NCI-H2227 (cell line): ENCODE results near the gene LSM6.

Source experiments
- DNase-seq: peaks from one replicate; lab custom pipeline; 2025; ENCODE audit not compliant: unreplicated experiment; lab: John Stamatoyannopoulos, UW

LSM6 gene

DNA sequence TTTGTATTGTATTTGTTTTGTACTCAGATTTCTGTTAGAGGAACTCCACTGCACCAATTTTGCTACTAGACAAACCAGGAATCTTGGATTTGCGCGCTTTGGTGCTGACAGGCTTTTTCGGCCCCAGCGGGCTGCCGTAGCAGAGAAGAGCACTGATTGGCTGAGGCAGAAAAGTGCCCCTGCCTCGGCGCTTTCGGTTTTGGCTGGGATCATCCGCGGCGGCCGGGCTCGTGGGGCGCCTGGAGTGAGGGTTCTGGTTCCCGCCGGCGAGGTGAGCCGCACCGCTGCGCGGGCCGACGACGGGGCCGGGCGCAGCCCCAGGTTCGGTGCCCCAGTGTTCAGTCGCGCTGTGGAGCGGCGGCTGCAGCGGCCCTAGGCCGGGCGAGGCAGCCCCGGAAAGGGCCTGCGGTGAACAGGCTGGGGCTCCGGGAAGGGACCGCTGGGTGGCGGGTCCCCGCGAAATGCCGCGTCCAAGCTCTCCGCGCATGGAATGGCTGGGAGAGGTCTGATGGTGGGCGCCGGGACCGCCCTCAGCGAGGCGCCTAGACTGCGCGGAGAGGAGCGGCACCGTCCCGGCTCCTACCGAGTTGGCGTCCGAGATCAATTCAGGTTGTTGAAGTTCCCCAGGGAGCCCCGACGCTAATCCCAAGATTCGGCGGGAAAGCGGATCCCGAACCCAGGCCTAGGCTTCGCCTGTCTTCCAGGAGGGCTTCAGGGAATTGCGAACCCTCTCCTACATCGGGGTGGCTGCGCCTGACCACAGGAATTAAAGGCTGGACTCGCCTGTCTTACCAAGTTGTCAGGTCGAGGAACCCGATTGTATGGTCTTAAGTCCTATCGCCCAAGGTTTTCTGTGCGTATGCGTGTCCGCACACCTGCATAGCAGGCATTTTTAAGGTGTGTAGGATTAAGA is at the start of gene LSM6:
TSS of gene LSM6 (plus strand) at position 178 of the 913 bp plus-strand sequence. CDS start 7,204 bp downstream, outside the sequence.
- DNase-seq, result peak; percentile 82

- DNase-seq, result no peak
Observed at GRCh38 chr4:146132445-146132844, 43.1 kb upstream of the LSM6 start.

DNA sequence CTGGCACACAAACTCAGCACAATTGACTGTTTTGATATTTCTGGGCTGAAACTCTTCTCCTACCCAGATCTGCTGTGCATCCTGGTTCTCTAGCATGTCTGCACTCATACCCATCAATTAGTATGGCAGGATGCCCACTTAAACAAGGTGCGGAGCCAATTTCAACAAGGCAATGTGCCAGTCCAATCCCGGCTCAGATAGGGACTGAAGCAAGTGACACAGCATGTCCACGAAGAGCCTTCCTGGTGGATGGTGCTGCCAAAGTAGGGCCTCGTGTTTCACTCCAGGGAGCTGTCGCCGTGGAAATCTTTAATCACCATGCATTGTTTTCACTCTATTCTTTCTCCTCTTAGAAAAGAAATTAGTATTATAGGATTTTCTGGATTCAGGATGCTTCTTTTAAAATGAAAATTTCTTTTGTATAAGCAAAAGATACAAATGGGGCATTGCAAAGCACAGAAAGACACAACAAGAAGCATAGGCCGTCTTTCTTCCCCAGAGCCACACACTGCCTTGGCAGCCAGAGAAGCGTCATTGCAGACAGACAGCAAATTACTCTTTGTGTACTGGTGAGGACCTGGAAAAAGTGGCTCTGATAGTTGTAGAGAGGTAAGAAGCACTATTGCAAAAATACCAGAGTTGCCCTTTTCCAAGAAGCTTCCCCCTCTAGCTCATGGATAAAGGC is 40.6 kb upstream of the LSM6 start:
- DNase-seq, result no peak

GRCh38 chr4:146135941-146136340 is 39.6 kb upstream of the LSM6 start:
- DNase-seq, result no peak

- DNase-seq, result no peak
Observed at GRCh38 chr4:146142768-146143167, 32.8 kb upstream of the LSM6 start.

- no peak for DNase-seq
Observed at GRCh38 chr4:146143888-146144287, 31.6 kb upstream of the LSM6 start.

- DNase-seq, result no peak
Observed at GRCh38 chr4:146146918-146147317, 28.6 kb upstream of the LSM6 start.

- no peak for DNase-seq
Observed at GRCh38 chr4:146148021-146148420, 27.5 kb upstream of the LSM6 start.

- no peak for DNase-seq
Observed at GRCh38 chr4:146154057-146154456, 21.5 kb upstream of the LSM6 start.

DNA sequence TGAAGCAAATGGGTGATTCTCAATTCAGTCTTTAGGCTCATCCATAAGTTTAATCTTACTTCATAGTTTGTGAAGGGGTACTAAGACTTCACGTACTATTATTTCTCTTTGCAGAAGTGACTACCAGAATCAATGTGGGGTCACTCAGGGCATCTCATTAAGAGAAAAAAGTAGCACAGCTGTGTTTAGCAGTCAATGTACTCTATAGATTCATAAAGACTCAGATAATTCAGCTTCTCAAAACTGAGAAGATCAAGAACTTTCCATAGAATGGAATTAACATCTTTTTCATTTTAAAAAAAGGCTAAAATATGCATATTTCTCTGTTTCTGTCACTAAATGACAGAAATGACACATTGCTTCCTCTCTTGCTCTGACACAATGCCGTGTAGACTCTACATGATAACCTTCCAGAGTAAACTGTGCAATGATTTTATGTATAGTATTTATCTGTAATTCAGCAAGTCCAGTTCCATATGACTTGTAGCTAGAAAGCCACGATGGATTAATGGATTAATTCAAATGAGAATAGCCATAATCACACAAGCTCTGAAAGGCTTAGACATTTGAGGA is 20.3 kb upstream of the LSM6 start:
- no peak for DNase-seq

DNA sequence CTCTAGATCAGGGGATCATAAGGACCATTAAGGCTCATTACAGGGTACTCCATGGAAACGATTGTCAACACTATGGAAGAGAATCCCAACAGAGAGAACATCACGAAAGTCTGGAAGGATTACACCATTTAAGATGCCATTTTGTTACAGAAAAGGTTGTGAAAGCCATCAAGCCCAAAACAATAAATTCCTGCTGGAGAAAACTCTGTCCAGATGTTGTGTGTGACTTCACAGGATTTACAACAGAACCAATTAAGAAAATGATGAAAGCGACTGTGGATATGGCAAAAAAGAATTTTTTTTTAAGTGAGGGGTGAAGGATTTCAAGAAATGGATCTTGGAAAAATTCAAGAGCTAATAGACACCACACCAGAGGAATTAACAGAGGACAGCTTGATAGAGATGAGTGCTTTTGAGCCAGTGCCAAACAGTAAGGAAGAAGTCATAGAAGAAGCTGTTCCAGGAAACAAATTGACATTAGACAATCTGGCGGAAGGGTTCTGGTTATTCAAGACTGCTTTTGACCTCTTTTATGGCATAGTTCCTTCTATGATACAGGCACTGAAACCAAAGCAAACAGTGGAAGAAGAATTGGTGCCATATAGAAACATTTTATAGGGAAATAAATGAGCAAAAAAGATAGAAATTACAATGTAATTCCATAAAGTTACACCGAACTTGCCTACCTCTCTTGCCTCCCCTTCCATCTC is 17.3 kb upstream of the LSM6 start:
- DNase-seq, result no peak

- DNase-seq, result no peak
Observed at GRCh38 chr4:146159384-146160058, 16.0 kb upstream of the LSM6 start.

DNA sequence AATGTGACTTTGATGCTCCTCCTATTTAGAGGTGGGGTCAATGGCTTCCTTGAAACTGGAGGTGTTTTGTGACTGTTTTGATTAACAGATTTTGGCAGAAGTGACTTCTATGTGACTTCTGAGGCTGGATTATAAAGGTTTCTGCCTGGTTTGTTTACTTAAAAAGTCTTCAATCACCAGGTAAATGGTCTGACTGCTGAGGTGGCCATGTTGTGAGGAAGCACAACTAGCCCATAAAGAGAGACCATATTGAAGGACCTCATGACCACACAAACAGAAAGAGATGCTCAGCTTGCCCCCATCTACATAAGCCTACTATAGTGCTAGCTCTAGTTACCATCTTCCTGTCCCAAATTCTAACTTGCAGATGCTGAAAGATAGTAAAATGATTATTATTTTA is 14.3 kb upstream of the LSM6 start:
- no peak for DNase-seq

- no peak for DNase-seq
Observed at GRCh38 chr4:146165221-146165620, 10.3 kb upstream of the LSM6 start.

DNA sequence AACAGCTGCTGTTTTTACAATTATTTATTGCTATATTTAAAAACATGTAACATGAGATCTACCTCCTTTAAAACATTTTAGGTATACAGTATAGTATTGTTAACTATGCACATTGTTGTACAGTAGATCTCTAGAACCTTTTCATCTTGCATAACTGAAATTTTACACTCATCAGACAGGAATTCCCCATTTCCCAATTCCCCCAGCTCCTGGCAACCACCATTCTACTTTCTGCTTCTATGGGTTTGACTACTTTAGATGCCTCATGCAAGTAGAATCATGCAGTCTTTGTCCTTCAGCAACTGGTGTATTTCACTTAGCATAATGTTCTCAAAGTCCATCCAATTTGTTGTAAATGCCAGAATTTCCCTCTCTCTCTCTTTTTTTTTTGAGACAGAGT is 9.7 kb upstream of the LSM6 start:
- no peak for DNase-seq

DNA sequence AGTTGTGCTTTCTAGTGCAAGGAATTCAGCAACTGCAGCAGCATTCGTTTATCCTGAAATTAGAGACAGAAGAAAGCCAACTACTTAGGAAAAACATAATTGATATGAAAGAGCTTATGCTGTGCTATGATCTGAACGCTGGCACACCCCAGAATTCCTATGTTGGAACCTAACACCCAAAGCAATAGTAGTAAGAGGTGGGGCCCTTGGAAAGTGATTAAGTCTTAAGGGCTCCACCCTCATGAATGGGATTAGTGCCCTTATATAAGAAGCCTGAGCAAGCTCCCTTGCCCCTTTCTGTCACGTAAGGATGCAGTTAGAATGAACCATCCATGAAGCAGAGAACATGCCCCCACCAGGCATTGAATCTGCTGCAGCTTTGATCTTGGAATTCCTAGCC is 5.4 kb upstream of the LSM6 start:
- no peak for DNase-seq

GRCh38 chr4:146176891-146177290 is 1.4 kb downstream of the LSM6 start:
- no peak for DNase-seq

DNA sequence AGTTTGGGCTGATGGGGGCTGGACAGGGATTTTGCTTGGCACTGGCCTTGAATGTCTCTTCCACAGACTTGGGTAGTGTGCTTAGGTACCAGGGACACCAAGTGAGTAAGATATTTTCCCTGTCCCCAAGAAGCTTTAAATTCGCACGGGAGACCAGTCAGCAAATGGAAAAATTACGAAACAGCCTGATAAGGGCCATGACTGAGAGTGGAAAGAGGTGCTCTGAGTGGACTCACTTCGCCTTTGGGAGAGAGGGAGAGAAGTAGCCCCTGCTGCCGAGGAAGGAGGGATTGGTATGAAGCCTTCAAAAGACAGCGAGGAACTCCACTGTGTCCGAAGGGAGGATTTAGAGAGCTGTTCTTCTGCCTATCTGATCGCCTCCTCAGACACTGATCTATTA is 2.6 kb downstream of the LSM6 start:
- no peak for DNase-seq

GRCh38 chr4:146179784-146180370 is 4.4 kb downstream of the LSM6 start:
- DNase-seq, result no peak

- no peak for DNase-seq
Observed at GRCh38 chr4:146182443-146182842, 6.9 kb downstream of the LSM6 start.
